GM23338 (cell line): ENCODE measurements around the gene NBAS.

Experiments used
- CREB1 ChIP-seq: fragments of 250-450 bp; sonication (Bioruptor Pico); IDR thresholded peaks from 2 replicates; pipeline ENCODE4 v1.5.0; 2020; ENCODE audit warnings: low read depth, mild to moderate bottlenecking, moderate library complexity
- ETS1 ChIP-seq: IDR thresholded peaks from 2 replicates; pipeline ENCODE4 v1.6.1; 2016; ENCODE audit warnings: antibody characterized with exemption
- EZH2 ChIP-seq: fragments of 200-600 bp; sonication (generic); IDR thresholded peaks from one replicate; pipeline ENCODE4 v1.8.0; 2017; ENCODE audit warnings: antibody characterized with exemption, mild to moderate bottlenecking, low read depth; ENCODE audit not compliant: unreplicated experiment
- EZH2phosphoT487 ChIP-seq: fragments of 200-600 bp; sonication (generic); IDR thresholded peaks from one replicate; pipeline ENCODE4 v1.8.1; 2018; ENCODE audit warnings: antibody characterized with exemption; ENCODE audit not compliant: unreplicated experiment
- JUNB ChIP-seq: IDR thresholded peaks from one replicate; pipeline ENCODE4 v1.6.1; 2016; ENCODE audit warnings: antibody characterized with exemption; ENCODE audit not compliant: unreplicated experiment
- NANOG ChIP-seq: IDR thresholded peaks from 2 replicates; pipeline ENCODE4 v1.6.1; 2016; ENCODE audit warnings: antibody characterized with exemption, borderline replicate concordance
- POLR2AphosphoS5 ChIP-seq: IDR thresholded peaks from 2 replicates; pipeline ENCODE4 v1.6.1; 2016; ENCODE audit warnings: antibody characterized with exemption, low read depth
- STAT1 ChIP-seq: IDR thresholded peaks from one replicate; pipeline ENCODE4 v1.6.1; 2016; ENCODE audit warnings: antibody characterized with exemption; ENCODE audit not compliant: unreplicated experiment
- ZNF114 ChIP-seq: fragments of 250-450 bp; sonication (Bioruptor Pico); IDR thresholded peaks from 2 replicates; pipeline ENCODE4 v1.5.0; 2020; ENCODE audit warnings: mild to moderate bottlenecking, moderate library complexity
- ZNF331 ChIP-seq: fragments of 250-450 bp; sonication (Bioruptor Pico); IDR thresholded peaks from 2 replicates; pipeline ENCODE4 v1.5.0; 2020; ENCODE audit warnings: low read depth, mild to moderate bottlenecking, moderate library complexity
- TF ChIP-seq, protein P1 (sequence below), 2 experiments: fragments of 200-600 bp in 1 of 2; sonication (generic) in 1 of 2; conservative IDR thresholded peaks; 2 replicates each; pipeline versions ENCODE4 v1.5.1 to v1.6.1; 2016 to 2017; ENCODE audit warnings: antibody characterized with exemption in 2 of 2, low read depth in 2 of 2, mild to moderate bottlenecking in 2 of 2, moderate library complexity in 1 of 2
- TF ChIP-seq, protein P2 (sequence below): IDR thresholded peaks from one replicate; pipeline ENCODE4 v1.6.1; 2018; ENCODE audit warnings: antibody characterized with exemption; ENCODE audit not compliant: unreplicated experiment
- TF ChIP-seq, protein P3 (sequence below): fragments of 250-450 bp; sonication (Bioruptor Pico); IDR thresholded peaks from 2 replicates; pipeline ENCODE4 v1.5.0; 2020; ENCODE audit warnings: mild to moderate bottlenecking, moderate library complexity

DNA sequence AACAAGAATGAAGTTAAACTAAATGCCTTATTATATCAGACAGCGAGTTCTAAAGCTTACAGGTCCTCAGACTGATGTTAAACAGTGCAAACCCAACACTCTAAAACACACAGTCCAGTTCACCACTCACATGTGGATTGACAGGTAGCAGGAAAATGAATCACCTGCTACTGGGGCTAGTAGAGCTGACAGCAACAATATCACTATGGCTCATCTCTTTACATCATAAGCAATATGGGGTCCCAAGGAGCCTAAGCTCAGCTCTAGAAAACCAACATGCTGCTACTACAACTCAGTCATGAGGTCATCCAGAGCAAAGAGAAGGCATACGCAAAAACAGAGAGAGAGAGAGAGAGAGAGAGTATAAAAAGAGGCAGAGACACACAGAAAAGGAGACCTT, 145.4 kb downstream of the NBAS start:
- TF ChIP-seq, protein P1, sequence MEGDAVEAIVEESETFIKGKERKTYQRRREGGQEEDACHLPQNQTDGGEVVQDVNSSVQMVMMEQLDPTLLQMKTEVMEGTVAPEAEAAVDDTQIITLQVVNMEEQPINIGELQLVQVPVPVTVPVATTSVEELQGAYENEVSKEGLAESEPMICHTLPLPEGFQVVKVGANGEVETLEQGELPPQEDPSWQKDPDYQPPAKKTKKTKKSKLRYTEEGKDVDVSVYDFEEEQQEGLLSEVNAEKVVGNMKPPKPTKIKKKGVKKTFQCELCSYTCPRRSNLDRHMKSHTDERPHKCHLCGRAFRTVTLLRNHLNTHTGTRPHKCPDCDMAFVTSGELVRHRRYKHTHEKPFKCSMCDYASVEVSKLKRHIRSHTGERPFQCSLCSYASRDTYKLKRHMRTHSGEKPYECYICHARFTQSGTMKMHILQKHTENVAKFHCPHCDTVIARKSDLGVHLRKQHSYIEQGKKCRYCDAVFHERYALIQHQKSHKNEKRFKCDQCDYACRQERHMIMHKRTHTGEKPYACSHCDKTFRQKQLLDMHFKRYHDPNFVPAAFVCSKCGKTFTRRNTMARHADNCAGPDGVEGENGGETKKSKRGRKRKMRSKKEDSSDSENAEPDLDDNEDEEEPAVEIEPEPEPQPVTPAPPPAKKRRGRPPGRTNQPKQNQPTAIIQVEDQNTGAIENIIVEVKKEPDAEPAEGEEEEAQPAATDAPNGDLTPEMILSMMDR (conservative IDR thresholded peaks at IDR 0.05; ENCODE audit: low read depth in 2 of 2) = no peak
- TF ChIP-seq ZNF114 (CRISPR knock-in tag) (no peak), EZH2 (no peak), POLR2AphosphoS5 (no peak), EZH2phosphoT487 (no peak), ZNF331 (no peak), CREB1 (no peak), NANOG (no peak), ETS1 (no peak), JUNB (no peak), STAT1 (no peak)
- TF ChIP-seq, protein P2, sequence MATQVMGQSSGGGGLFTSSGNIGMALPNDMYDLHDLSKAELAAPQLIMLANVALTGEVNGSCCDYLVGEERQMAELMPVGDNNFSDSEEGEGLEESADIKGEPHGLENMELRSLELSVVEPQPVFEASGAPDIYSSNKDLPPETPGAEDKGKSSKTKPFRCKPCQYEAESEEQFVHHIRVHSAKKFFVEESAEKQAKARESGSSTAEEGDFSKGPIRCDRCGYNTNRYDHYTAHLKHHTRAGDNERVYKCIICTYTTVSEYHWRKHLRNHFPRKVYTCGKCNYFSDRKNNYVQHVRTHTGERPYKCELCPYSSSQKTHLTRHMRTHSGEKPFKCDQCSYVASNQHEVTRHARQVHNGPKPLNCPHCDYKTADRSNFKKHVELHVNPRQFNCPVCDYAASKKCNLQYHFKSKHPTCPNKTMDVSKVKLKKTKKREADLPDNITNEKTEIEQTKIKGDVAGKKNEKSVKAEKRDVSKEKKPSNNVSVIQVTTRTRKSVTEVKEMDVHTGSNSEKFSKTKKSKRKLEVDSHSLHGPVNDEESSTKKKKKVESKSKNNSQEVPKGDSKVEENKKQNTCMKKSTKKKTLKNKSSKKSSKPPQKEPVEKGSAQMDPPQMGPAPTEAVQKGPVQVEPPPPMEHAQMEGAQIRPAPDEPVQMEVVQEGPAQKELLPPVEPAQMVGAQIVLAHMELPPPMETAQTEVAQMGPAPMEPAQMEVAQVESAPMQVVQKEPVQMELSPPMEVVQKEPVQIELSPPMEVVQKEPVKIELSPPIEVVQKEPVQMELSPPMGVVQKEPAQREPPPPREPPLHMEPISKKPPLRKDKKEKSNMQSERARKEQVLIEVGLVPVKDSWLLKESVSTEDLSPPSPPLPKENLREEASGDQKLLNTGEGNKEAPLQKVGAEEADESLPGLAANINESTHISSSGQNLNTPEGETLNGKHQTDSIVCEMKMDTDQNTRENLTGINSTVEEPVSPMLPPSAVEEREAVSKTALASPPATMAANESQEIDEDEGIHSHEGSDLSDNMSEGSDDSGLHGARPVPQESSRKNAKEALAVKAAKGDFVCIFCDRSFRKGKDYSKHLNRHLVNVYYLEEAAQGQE = no peak
- TF ChIP-seq, protein P3, sequence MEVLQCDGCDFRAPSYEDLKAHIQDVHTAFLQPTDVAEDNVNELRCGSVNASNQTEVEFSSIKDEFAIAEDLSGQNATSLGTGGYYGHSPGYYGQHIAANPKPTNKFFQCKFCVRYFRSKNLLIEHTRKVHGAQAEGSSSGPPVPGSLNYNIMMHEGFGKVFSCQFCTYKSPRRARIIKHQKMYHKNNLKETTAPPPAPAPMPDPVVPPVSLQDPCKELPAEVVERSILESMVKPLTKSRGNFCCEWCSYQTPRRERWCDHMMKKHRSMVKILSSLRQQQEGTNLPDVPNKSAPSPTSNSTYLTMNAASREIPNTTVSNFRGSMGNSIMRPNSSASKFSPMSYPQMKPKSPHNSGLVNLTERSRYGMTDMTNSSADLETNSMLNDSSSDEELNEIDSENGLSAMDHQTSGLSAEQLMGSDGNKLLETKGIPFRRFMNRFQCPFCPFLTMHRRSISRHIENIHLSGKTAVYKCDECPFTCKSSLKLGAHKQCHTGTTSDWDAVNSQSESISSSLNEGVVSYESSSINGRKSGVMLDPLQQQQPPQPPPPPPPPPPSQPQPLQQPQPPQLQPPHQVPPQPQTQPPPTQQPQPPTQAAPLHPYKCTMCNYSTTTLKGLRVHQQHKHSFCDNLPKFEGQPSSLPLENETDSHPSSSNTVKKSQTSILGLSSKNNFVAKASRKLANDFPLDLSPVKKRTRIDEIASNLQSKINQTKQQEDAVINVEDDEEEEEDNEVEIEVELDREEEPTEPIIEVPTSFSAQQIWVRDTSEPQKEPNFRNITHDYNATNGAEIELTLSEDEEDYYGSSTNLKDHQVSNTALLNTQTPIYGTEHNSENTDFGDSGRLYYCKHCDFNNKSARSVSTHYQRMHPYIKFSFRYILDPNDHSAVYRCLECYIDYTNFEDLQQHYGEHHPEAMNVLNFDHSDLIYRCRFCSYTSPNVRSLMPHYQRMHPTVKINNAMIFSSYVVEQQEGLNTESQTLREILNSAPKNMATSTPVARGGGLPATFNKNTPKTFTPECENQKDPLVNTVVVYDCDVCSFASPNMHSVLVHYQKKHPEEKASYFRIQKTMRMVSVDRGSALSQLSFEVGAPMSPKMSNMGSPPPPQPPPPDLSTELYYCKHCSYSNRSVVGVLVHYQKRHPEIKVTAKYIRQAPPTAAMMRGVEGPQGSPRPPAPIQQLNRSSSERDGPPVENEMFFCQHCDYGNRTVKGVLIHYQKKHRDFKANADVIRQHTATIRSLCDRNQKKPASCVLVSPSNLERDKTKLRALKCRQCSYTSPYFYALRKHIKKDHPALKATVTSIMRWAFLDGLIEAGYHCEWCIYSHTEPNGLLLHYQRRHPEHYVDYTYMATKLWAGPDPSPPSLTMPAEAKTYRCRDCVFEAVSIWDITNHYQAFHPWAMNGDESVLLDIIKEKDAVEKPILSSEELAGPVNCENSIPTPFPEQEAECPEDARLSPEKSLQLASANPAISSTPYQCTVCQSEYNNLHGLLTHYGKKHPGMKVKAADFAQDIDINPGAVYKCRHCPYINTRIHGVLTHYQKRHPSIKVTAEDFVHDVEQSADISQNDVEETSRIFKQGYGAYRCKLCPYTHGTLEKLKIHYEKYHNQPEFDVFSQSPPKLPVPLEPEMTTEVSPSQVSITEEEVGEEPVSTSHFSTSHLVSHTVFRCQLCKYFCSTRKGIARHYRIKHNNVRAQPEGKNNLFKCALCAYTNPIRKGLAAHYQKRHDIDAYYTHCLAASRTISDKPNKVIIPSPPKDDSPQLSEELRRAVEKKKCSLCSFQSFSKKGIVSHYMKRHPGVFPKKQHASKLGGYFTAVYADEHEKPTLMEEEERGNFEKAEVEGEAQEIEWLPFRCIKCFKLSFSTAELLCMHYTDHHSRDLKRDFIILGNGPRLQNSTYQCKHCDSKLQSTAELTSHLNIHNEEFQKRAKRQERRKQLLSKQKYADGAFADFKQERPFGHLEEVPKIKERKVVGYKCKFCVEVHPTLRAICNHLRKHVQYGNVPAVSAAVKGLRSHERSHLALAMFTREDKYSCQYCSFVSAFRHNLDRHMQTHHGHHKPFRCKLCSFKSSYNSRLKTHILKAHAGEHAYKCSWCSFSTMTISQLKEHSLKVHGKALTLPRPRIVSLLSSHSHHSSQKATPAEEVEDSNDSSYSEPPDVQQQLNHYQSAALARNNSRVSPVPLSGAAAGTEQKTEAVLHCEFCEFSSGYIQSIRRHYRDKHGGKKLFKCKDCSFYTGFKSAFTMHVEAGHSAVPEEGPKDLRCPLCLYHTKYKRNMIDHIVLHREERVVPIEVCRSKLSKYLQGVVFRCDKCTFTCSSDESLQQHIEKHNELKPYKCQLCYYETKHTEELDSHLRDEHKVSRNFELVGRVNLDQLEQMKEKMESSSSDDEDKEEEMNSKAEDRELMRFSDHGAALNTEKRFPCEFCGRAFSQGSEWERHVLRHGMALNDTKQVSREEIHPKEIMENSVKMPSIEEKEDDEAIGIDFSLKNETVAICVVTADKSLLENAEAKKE (CRISPR knock-in tag) = no peak
